MM.1S (cell line): ENCODE measurements around the gene GFPT1.

Experiments
- DNase-seq: peaks from one replicate; pipeline ENCODE4 v3.0.0-alpha.2; 2015
- H2AFZ ChIP-seq: fragments of 300-600 bp; sonication (generic); 2 replicates; pipeline ENCODE4 v1.6.0; 2016; ENCODE audit warnings: antibody characterized with exemption, low read length
- H3F3A ChIP-seq: fragments of 300-600 bp; sonication (generic); 2 replicates; pipeline ENCODE4 v1.6.1; 2016; ENCODE audit warnings: mild to moderate bottlenecking, antibody characterized with exemption, low read length, moderate library complexity, mixed read lengths; ENCODE audit not compliant: insufficient read depth
- H3K27ac ChIP-seq: fragments of 300-600 bp; sonication (generic); 2 replicates; pipeline ENCODE4 v1.5.1; 2016; ENCODE audit warnings: mild to moderate bottlenecking, low read length
- H3K27me3 ChIP-seq: fragments of 300-600 bp; sonication (generic); replicated peaks from 2 replicates; pipeline ENCODE4 v1.6.0; 2016; ENCODE audit warnings: low read length; ENCODE audit not compliant: insufficient read depth
- H3K36me3 ChIP-seq: fragments of 300-600 bp; sonication (generic); replicated peaks from 2 replicates; pipeline ENCODE4 v1.6.1; 2016; ENCODE audit warnings: mild to moderate bottlenecking, low read length, mixed read lengths; ENCODE audit not compliant: insufficient read depth
- H3K4me1 ChIP-seq: fragments of 300-600 bp; sonication (generic); 2 replicates; pipeline ENCODE4 v1.6.1; 2016; ENCODE audit warnings: low read length, mixed read lengths
- H3K4me2 ChIP-seq: fragments of 300-600 bp; sonication (generic); 2 replicates; pipeline ENCODE4 v1.6.0; 2016; ENCODE audit warnings: low read depth, low read length
- H3K4me3 ChIP-seq: fragments of 300-600 bp; sonication (generic); 2 replicates; pipeline ENCODE4 v1.5.1; 2016; ENCODE audit warnings: low read length, mixed read lengths
- H3K79me2 ChIP-seq: fragments of 300-600 bp; sonication (generic); 2 replicates; pipeline ENCODE4 v1.6.1; 2016; ENCODE audit warnings: mixed run types, low read length, mixed read lengths
- H3K9ac ChIP-seq: fragments of 300-600 bp; sonication (generic); 2 replicates; pipeline ENCODE4 v1.6.1; 2016; ENCODE audit warnings: low read length, mixed read lengths
- H3K9me2 ChIP-seq: fragments of 300-600 bp; sonication (generic); replicated peaks from 2 replicates; pipeline ENCODE4 v1.6.1; 2016; ENCODE audit warnings: mild to moderate bottlenecking, low read length, mixed read lengths; ENCODE audit not compliant: insufficient read depth
- H3K9me3 ChIP-seq: fragments of 300-600 bp; sonication (generic); replicated peaks from 2 replicates; pipeline ENCODE4 v1.6.1; 2016; ENCODE audit warnings: mild to moderate bottlenecking, low read length, mixed read lengths; ENCODE audit not compliant: insufficient read depth
- H4K20me1 ChIP-seq: fragments of 300-600 bp; sonication (generic); 2 replicates; pipeline ENCODE4 v1.6.1; 2016; ENCODE audit warnings: mild to moderate bottlenecking, low read length, moderate library complexity, mixed read lengths; ENCODE audit not compliant: insufficient read depth
- EZH2 ChIP-seq: fragments of 300-600 bp; sonication (generic); optimal IDR thresholded peaks from 2 replicates; pipeline ENCODE3; 2017; ENCODE audit warnings: low read depth, mild to moderate bottlenecking, antibody characterized with exemption, low read length, mixed read lengths
- EZH2phosphoT487 ChIP-seq: fragments of 300-600 bp; sonication (generic); IDR thresholded peaks from 2 replicates; pipeline ENCODE4 v1.6.1; 2018; ENCODE audit warnings: antibody characterized with exemption, low read length
- TF ChIP-seq, protein P1 (sequence below): fragments of 300-600 bp; sonication (generic); IDR thresholded peaks from 2 replicates; pipeline ENCODE4 v1.5.1; 2016; ENCODE audit warnings: antibody characterized with exemption, low read length, mixed read lengths

GFPT1 gene

DNA sequence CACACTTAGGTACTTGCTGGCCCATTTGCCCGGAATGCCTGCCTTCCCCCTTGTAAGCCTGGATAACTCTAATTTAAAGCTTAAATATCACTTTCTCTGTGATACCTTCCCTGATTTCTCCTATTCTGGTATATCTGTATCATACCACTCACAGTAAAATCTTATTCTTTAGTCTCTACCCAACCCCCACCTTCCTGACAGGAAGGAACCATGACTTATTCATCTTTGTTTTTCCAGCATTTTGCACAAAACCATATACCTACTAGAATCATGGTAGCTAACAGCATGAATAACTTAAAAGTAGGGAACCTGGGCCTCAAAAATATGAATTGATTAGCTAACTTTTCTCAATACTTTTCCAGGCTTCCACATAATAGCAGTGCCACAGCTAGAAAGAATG is 111.5 kb downstream of the GFPT1 start:
- no peak for DNase-seq
- H3K4me3 ChIP-seq = no peak overlapping the region
- no peaks in the 10 kb centered on the region for H3K36me3 ChIP-seq
- no peaks in the 10 kb centered on the region for H3K79me2 ChIP-seq
- no peaks in the 10 kb centered on the region for H3K9me2 ChIP-seq
- no peak overlapping the region for H3K4me2 ChIP-seq
- no peaks in the 10 kb centered on the region for H3K27me3 ChIP-seq
- no peaks in the 10 kb centered on the region for H3F3A ChIP-seq
- no peaks in the 10 kb centered on the region for H3K4me1 ChIP-seq
- TF ChIP-seq, protein P1, sequence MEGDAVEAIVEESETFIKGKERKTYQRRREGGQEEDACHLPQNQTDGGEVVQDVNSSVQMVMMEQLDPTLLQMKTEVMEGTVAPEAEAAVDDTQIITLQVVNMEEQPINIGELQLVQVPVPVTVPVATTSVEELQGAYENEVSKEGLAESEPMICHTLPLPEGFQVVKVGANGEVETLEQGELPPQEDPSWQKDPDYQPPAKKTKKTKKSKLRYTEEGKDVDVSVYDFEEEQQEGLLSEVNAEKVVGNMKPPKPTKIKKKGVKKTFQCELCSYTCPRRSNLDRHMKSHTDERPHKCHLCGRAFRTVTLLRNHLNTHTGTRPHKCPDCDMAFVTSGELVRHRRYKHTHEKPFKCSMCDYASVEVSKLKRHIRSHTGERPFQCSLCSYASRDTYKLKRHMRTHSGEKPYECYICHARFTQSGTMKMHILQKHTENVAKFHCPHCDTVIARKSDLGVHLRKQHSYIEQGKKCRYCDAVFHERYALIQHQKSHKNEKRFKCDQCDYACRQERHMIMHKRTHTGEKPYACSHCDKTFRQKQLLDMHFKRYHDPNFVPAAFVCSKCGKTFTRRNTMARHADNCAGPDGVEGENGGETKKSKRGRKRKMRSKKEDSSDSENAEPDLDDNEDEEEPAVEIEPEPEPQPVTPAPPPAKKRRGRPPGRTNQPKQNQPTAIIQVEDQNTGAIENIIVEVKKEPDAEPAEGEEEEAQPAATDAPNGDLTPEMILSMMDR = no peak
- TF ChIP-seq EZH2 = no peak
- no peak overlapping the region for H2AFZ ChIP-seq
- H4K20me1 ChIP-seq = no peaks in the 10 kb centered on the region
- no peak overlapping the region for H3K27ac ChIP-seq
- H3K9me3 ChIP-seq = no peaks in the 10 kb centered on the region
- no peak overlapping the region for H3K9ac ChIP-seq

DNA sequence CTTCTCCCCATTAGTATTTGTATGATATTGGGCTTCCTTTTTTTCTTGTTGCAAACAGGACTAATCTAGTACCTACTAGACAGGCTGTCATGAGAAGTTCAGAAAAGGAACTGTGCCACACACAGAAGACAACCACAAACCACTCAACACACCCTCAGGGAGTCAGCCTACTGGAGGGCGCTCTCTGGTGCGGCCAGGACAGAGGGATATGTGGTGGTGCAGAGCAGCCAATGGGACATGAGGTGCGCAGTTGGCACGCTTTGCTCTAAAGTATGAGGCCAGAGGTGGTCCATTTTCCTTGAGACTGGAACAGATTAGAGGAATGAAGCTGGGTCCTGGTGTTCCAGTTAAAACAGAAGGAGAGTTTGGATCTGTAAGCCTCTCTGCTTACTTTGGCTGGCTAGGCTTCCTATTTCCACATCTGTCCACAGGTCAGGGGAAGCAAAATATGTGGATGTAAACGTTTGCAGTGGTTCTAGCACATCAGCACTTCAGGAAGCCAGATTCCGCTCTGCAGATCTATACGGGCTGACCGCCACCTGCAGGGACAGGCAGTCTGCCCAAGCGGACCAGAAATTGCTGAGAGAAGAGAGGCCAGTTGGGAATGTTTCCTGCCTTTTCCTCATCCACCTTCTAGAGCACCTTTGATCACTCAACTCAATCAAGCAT is 114.1 kb downstream of the GFPT1 start:
- H3K4me1 ChIP-seq = no peaks in the 10 kb centered on the region
- H3K27me3 ChIP-seq = no peaks in the 10 kb centered on the region
- no peak for TF ChIP-seq EZH2
- no peak for TF ChIP-seq EZH2phosphoT487
- TF ChIP-seq, protein P1 = no peak
- no peaks in the 10 kb centered on the region for H3K36me3 ChIP-seq
- no peaks in the 10 kb centered on the region for H4K20me1 ChIP-seq
- no peak overlapping the region for H3K4me2 ChIP-seq
- no peak overlapping the region for H2AFZ ChIP-seq
- H3K79me2 ChIP-seq = no peaks in the 10 kb centered on the region
- no peaks in the 10 kb centered on the region for H3K9me3 ChIP-seq
- no peak overlapping the region for H3K4me3 ChIP-seq
- DNase-seq = no peak
- H3K27ac ChIP-seq = no peak overlapping the region
- no peaks in the 10 kb centered on the region for H3K9me2 ChIP-seq
- H3F3A ChIP-seq = no peaks in the 10 kb centered on the region
- no peak overlapping the region for H3K9ac ChIP-seq

DNA sequence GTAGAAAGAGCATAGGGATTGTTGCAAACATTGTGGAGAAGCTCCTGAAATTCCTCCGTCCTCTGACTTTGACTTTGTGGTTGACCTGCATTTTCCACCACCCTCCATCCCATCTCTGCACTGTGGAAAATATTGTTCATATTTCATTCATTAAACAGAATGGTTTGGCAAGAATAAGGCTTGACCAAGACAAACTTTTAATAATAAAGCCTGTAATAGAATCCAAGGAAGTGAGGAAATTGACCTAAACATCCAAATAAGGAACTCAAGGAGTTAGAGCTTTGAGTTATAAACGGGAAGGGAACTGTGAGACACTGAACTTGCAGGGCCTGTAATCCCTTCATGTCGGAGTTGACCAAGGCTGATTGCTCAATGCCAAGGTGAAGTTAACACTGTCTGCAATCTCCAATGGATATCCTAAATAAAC is 115.2 kb downstream of the GFPT1 start:
- H3F3A ChIP-seq = no peaks in the 10 kb centered on the region
- H2AFZ ChIP-seq = no peak overlapping the region
- TF ChIP-seq, protein P1 = no peak
- no peak for TF ChIP-seq EZH2phosphoT487
- TF ChIP-seq EZH2 = no peak
- H3K4me2 ChIP-seq = no peak overlapping the region
- H3K36me3 ChIP-seq = no peaks in the 10 kb centered on the region
- no peaks in the 10 kb centered on the region for H4K20me1 ChIP-seq
- H3K9me2 ChIP-seq = no peaks in the 10 kb centered on the region
- no peaks in the 10 kb centered on the region for H3K4me1 ChIP-seq
- no peaks in the 10 kb centered on the region for H3K9me3 ChIP-seq
- H3K27me3 ChIP-seq = no peaks in the 10 kb centered on the region
- H3K4me3 ChIP-seq = no peak overlapping the region
- H3K27ac ChIP-seq = no peak overlapping the region
- DNase-seq = no peak
- no peak overlapping the region for H3K9ac ChIP-seq
- no peaks in the 10 kb centered on the region for H3K79me2 ChIP-seq
